ENCODE results near the gene CTXN1.

- TF ChIP-seq EP300 (IDR thresholded peaks at IDR 0.05) (no peak), CTCF (IDR thresholded peaks at IDR 0.05) (no peak), POLR2A (IDR thresholded peaks at IDR 0.05) (no peak)
Observed at GRCh38 chr19:7955696-7956095, 29.8 kb upstream of the CTXN1 start.
